Caco-2 (cell line): ENCODE measurements around the gene BDKRB1. TPM values are rescaled to one million over a fixed set of nuclear protein-coding genes. Genes with fewer than 3 reads are reported as not detected.

ENCODE experiments used
- BruUV-seq: library from RNA; stranded (reverse); fragments of 400-500 nt; replicated peaks from 2 replicates; lab custom pipeline; 2021; lab: Mats Ljungman, UMichigan
- CTCF ChIA-PET: fragments of 300-600 bp; sonication (Branson Sonifier 250); formaldehyde crosslinking; loops from one replicate; lab custom pipeline; 2022; ENCODE audit warnings: antibody characterized with exemption; lab: Charles Lee
- POLR2A ChIA-PET: fragments of 300-600 bp; sonication (Branson Sonifier 250); formaldehyde crosslinking; loops from one replicate; lab custom pipeline; 2022; ENCODE audit warnings: antibody characterized with exemption; lab: Charles Lee
- DNase-seq, 2 experiments: peaks; one replicate each; pipeline versions ENCODE4 v3.0.0 to v3.0.0-alpha.2; 2020 to 2022
- H3K27me3 ChIP-seq: replicated peaks from 2 replicates; pipeline ENCODE4 v1.6.0; 2011; ENCODE audit warnings: low read length; ENCODE audit not compliant: control insufficient read depth, insufficient read depth
- H3K36me3 ChIP-seq: 2 replicates; pipeline ENCODE4 v1.5.1; 2011; ENCODE audit warnings: low read length; ENCODE audit not compliant: control insufficient read depth, insufficient read depth
- H3K4me1 ChIP-seq: fragments of 250-450 bp; sonication (Bioruptor Pico); 2 replicates; pipeline ENCODE4 v1.5.1; 2020; ENCODE audit warnings: mild to moderate bottlenecking
- H3K4me3 ChIP-seq: 2 replicates; pipeline ENCODE4 v1.5.1; 2011; ENCODE audit warnings: low read depth, mild to moderate bottlenecking, control low read depth, low read length
- H3K9me3 ChIP-seq: fragments of 250-450 bp; sonication (Bioruptor Pico); 2 replicates; pipeline ENCODE4 v1.5.1; 2020; ENCODE audit warnings: mild to moderate bottlenecking, moderate library complexity
- H3K27ac Mint-ChIP-seq: one replicate; pipeline ENCODE4 v1.8.0; 2022; ENCODE audit warnings: mixed read lengths; ENCODE audit not compliant: unreplicated experiment
- H3K27me3 Mint-ChIP-seq: one replicate; pipeline ENCODE4 v1.8.0; 2022; ENCODE audit warnings: mixed read lengths; ENCODE audit not compliant: insufficient read depth, unreplicated experiment
- H3K36me3 Mint-ChIP-seq: one replicate; pipeline ENCODE4 v1.8.0; 2022; ENCODE audit warnings: mild to moderate bottlenecking, mixed read lengths; ENCODE audit not compliant: insufficient read depth, unreplicated experiment
- H3K4me1 Mint-ChIP-seq: one replicate; pipeline ENCODE4 v1.8.0; 2022; ENCODE audit warnings: low read depth, mixed read lengths; ENCODE audit not compliant: unreplicated experiment
- H3K4me3 Mint-ChIP-seq: one replicate; pipeline ENCODE4 v1.8.0; 2022; ENCODE audit warnings: mild to moderate bottlenecking, moderate library complexity, mixed read lengths; ENCODE audit not compliant: unreplicated experiment
- H3K9me3 Mint-ChIP-seq: one replicate; pipeline ENCODE4 v1.8.0; 2022; ENCODE audit warnings: mixed read lengths; ENCODE audit not compliant: unreplicated experiment
- intact Hi-C: fragments of 100-400 bp; cut with micrococcal nuclease; formaldehyde crosslinking; loops from one replicate; pipeline ENCODE4 v1.10.0; 2022; ENCODE audit not compliant: unreplicated experiment
- total RNA-seq: library from RNA; stranded (reverse); gene quantifications from 2 replicates; pipeline ENCODE4 v1.2.3, GENCODE V29; 2022
- TF ChIP-seq, protein P1 (sequence below), 2 experiments: fragments of 200-600 bp in 1 of 2; IDR thresholded peaks; 1 replicate in 1 of 2; 2 replicates in 1 of 2; pipeline versions ENCODE4 v1.5.1 to v1.8.0; 2011 to 2022; ENCODE audit warnings: antibody characterized with exemption in 1 of 2, control low read depth in 1 of 2, inconsistent platforms in 1 of 2, low read depth in 1 of 2, low read length in 1 of 2, mild to moderate bottlenecking in 1 of 2, moderate library complexity in 1 of 2; ENCODE audit not compliant: insufficient read depth in 1 of 2, severe bottlenecking in 1 of 2, unreplicated experiment in 1 of 2

Gene BDKRB1
- total RNA-seq, 1 experiment from 2014 or later = 0.18 TPM

DNA sequence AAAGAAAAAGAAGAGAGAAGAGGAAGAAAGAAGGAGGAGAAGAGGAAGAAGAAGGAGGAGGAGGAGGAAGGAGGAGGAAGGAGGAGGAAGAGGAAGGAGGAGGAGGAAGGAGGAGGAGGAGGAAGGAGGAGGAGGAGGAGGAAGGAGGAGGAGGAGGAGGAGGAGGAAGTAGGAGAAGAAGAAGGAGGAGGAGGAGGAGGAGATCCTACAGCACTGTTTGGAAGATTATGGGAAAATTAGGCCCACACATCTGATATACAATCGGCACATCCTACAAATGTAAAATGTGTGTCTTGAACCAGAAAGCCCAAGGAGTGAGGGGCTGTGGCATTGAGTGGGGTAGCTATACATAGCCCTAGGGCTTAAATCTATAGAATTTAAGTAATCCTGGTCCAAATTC is 39.4 kb upstream of the BDKRB1 start:
- Histone ChIP-seq H3K4me1 (no peaks in the 10 kb centered on the region), H3K36me3 (no peaks in the 10 kb centered on the region), H3K4me3 (no peak overlapping the region), H3K27me3 (no peaks in the 10 kb centered on the region), H3K9me3 (no peaks in the 10 kb centered on the region)
- POLR2A ChIA-PET = no interaction called here
- CTCF ChIA-PET = no interaction called here
- DNase-seq = no peak
- TF ChIP-seq, protein P1, sequence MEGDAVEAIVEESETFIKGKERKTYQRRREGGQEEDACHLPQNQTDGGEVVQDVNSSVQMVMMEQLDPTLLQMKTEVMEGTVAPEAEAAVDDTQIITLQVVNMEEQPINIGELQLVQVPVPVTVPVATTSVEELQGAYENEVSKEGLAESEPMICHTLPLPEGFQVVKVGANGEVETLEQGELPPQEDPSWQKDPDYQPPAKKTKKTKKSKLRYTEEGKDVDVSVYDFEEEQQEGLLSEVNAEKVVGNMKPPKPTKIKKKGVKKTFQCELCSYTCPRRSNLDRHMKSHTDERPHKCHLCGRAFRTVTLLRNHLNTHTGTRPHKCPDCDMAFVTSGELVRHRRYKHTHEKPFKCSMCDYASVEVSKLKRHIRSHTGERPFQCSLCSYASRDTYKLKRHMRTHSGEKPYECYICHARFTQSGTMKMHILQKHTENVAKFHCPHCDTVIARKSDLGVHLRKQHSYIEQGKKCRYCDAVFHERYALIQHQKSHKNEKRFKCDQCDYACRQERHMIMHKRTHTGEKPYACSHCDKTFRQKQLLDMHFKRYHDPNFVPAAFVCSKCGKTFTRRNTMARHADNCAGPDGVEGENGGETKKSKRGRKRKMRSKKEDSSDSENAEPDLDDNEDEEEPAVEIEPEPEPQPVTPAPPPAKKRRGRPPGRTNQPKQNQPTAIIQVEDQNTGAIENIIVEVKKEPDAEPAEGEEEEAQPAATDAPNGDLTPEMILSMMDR (IDR thresholded peaks at IDR 0.05; ENCODE audit: insufficient read depth in 1 of 2, low read depth in 1 of 2, low read length in 1 of 2, severe bottlenecking in 1 of 2, unreplicated experiment in 1 of 2) = no peak
- H3K9me3 Mint-ChIP-seq = peaks cover 12% of the 10 kb centered on the region
- H3K4me1 Mint-ChIP-seq = no peaks in the 10 kb centered on the region
- BruUV-seq = no TSS peak
- H3K27ac Mint-ChIP-seq = no peak overlapping the region
- intact Hi-C loops = no loop called here
- no peaks in the 10 kb centered on the region for H3K27me3 Mint-ChIP-seq
- no peaks in the 10 kb centered on the region for H3K36me3 Mint-ChIP-seq
- no peak overlapping the region for H3K4me3 Mint-ChIP-seq

DNA sequence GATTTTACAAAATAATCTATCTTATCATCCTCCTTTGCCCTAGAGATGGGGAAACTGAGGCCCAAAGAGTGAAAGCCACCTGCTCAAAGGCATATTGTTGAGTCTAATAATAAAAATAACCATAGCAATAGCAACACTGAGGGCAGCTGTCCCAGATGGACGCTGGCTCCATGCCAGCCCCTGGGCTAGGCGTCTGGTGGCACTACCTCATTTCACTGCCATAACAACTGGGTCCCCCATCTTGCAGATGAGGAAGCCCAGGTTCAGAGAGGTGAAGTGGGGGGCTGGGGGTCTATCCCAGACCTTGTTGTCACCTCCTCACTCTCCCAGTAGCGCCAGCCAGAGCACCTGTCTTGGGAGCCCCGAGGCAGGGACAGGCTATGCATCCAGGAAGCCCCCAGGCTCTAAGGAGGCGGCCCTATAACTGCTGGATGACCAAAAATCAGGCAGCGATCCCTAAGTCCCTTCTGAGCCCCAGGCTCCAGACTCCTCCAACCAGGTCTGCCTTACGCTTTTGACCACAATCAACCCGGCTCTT is 38.6 kb upstream of the BDKRB1 start:
- Histone ChIP-seq H3K9me3 (no peaks in the 10 kb centered on the region), H3K4me3 (no peak overlapping the region), H3K27me3 (no peaks in the 10 kb centered on the region), H3K4me1 (no peaks in the 10 kb centered on the region), H3K36me3 (no peaks in the 10 kb centered on the region)
- DNase-seq = no peak
- no peak overlapping the region for H3K27ac Mint-ChIP-seq
- intact Hi-C loops = no loop called here
- H3K27me3 Mint-ChIP-seq = no peaks in the 10 kb centered on the region
- no peaks in the 10 kb centered on the region for H3K36me3 Mint-ChIP-seq
- ChIA-PET CTCF (no interaction called here), POLR2A (no interaction called here)
- H3K9me3 Mint-ChIP-seq = peaks cover 6% of the 10 kb centered on the region
- TF ChIP-seq, protein P1 (IDR thresholded peaks at IDR 0.05; ENCODE audit: insufficient read depth in 1 of 2, low read depth in 1 of 2, low read length in 1 of 2, severe bottlenecking in 1 of 2, unreplicated experiment in 1 of 2) = no peak
- no TSS peak for BruUV-seq
- no peaks in the 10 kb centered on the region for H3K4me1 Mint-ChIP-seq
- H3K4me3 Mint-ChIP-seq = no peak overlapping the region

DNA sequence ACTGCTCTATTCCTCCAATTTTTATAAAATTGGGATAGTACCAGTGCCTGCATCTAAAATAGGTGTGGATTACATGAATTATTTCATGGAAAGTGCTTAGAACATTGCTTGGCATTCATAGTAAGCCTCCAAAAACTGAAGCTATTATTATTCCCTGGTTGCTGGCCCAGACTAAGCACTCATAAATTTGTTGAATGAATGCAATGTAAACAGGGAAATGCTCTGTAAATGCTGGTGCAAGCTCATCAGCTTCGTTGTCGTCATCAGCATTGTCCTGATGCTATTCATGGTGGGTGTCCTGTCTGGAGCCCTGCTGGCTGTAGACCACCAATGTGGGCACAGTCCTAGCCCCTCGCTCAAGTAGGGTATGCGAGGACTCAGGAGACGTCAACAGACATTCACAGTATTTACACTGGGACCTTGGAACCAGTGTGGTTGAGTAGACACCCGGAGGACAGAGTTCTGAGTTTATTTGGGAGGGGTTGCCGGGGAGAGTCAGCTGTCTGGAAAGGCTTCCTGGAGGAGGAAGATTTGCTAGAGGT is 34.8 kb upstream of the BDKRB1 start:
- Mint-ChIP-seq H3K9me3 (no peaks in the 10 kb centered on the region), H3K4me3 (no peak overlapping the region), H3K36me3 (no peaks in the 10 kb centered on the region), H3K27me3 (no peaks in the 10 kb centered on the region), H3K4me1 (peaks cover 5% of the 10 kb centered on the region), H3K27ac (no peak overlapping the region)
- ChIA-PET POLR2A (no interaction called here), CTCF (no interaction called here)
- H3K4me1 ChIP-seq = peaks cover 16% of the 10 kb centered on the region
- intact Hi-C loops = no loop called here
- no TSS peak for BruUV-seq
- H3K4me3 ChIP-seq = no peak overlapping the region
- DNase-seq = no peak
- no peaks in the 10 kb centered on the region for H3K36me3 ChIP-seq
- no peaks in the 10 kb centered on the region for H3K27me3 ChIP-seq
- H3K9me3 ChIP-seq = no peaks in the 10 kb centered on the region
- TF ChIP-seq, protein P1 (IDR thresholded peaks at IDR 0.05; ENCODE audit: insufficient read depth in 1 of 2, low read depth in 1 of 2, low read length in 1 of 2, severe bottlenecking in 1 of 2, unreplicated experiment in 1 of 2) = no peak
